Measurements from ENCODE around the gene GCH1.

- no peak for TF ChIP-seq ZNF274 (IDR thresholded peaks at IDR 0.05; ENCODE audit: low read depth, low read length)
- TF ChIP-seq EZH2 (IDR thresholded peaks at IDR 0.05): no peak
- TF ChIP-seq POLR2AphosphoS5 (IDR thresholded peaks at IDR 0.05; ENCODE audit: low read depth, low read length): no peak
- no peak for TF ChIP-seq CTCF (IDR thresholded peaks at IDR 0.05 in 2 of 3, conservative IDR thresholded peaks at IDR 0.05 in 1 of 3; ENCODE audit: borderline replicate concordance in 1 of 3, insufficient read depth in 1 of 3, low read depth in 2 of 3, low read length in 2 of 3)
- no peak for TF ChIP-seq RAD21 (IDR thresholded peaks at IDR 0.05; ENCODE audit: low read depth)
Measured at GRCh38 chr14:54935100-54935499, 32.5 kb upstream of the GCH1 start.
